ENCODE data around the gene RANBP10. TPM values are rescaled to one million over a fixed set of nuclear protein-coding genes. Genes with fewer than 3 reads are reported as not detected.

RANBP10 gene
- total RNA-seq, 1 experiment from 2014 or later = 15.6 TPM

DNA sequence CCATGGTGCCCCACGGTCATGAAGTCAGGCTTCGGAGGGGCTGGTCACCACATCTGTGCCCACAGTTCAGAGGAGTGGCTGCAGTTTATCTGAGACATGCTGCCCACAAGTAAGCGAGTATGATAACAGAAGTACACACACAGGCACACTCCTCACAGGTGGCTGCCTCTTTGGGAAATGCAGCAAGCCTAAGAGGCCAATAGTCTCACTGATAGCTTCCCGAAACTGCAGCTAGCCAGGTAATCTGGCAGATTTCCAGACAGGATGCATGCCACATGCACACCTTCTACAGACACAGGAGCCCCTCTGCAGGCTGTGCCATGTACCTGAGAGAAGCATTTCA, 74.6 kb downstream of the RANBP10 start:
- Histone ChIP-seq H3K23ac (ENCODE audit: insufficient read length, low read depth, low read length) (no peak overlapping the region), H2BK12ac (ENCODE audit: insufficient read length, low read depth, low read length) (no peak overlapping the region), H3T11ph (ENCODE audit: low read length) (no peak overlapping the region), H3K4me2 (ENCODE audit: insufficient read depth, insufficient read length, low read length) (no peak overlapping the region), H4K8ac (replicated peaks; ENCODE audit: insufficient read length, low read depth, low read length) (no peak overlapping the region), H3K79me2 (ENCODE audit: insufficient read depth, low read length) (no peaks in the 10 kb centered on the region), H3K9me3 (ENCODE audit: control insufficient read depth, low read depth, low read length) (no peaks in the 10 kb centered on the region), H3K23me2 (ENCODE audit: insufficient read length, low read depth, low read length, poor library complexity, severe bottlenecking) (no peaks in the 10 kb centered on the region), H4K20me1 (ENCODE audit: control insufficient read depth, insufficient read depth, insufficient read length) (no peaks in the 10 kb centered on the region), H3K18ac (ENCODE audit: insufficient read length, low read depth, low read length) (no peak overlapping the region), H2BK15ac (ENCODE audit: low read depth, low read length) (no peak overlapping the region), H2BK5ac (ENCODE audit: insufficient read length, low read length) (no peak overlapping the region), H3K27me3 (ENCODE audit: insufficient read depth, low read length) (no peaks in the 10 kb centered on the region), H4K5ac (ENCODE audit: insufficient read length, low read depth, low read length) (no peak overlapping the region), H4K91ac (ENCODE audit: insufficient read length, low read depth, low read length) (no peak overlapping the region), H3K9ac (ENCODE audit: extremely low read depth, insufficient read length, low read length) (no peak overlapping the region), H3K14ac (ENCODE audit: insufficient read depth, low read length) (no peak overlapping the region), H2AFZ (ENCODE audit: low read length) (no peak overlapping the region), H3K56ac (ENCODE audit: insufficient read length, low read depth, low read length) (no peak overlapping the region), H2BK120ac (ENCODE audit: low read depth, low read length, poor library complexity, severe bottlenecking) (no peak overlapping the region), H3K4me1 (ENCODE audit: insufficient read depth, low read length) (no peaks in the 10 kb centered on the region), H3K79me1 (ENCODE audit: insufficient read depth, low read depth, low read length, poor library complexity, severe bottlenecking) (no peaks in the 10 kb centered on the region), H3K27ac (ENCODE audit: insufficient read length, low read depth, low read length) (no peak overlapping the region), H2AK5ac (ENCODE audit: insufficient read length, low read length) (no peak overlapping the region), H3K4ac (ENCODE audit: low read depth, low read length) (no peak overlapping the region), H2BK20ac (ENCODE audit: low read depth, low read length, poor library complexity, severe bottlenecking) (no peak overlapping the region)
- no peak overlapping the region for H3K27ac Mint-ChIP-seq
- H3K36me3 Mint-ChIP-seq (ENCODE audit: insufficient read depth in 1 of 3, low read depth in 3 of 3) = peaks cover 18 to 42% (median 36%) of the 10 kb centered on the region in 3 experiments; a peak in 6 of 7 replicates
- no peak overlapping the region for H3K4me3 Mint-ChIP-seq
- no peak for TF ChIP-seq CTCF (conservative IDR thresholded peaks at IDR 0.05)
- no CpG with 5 or more reads among the region's 4 CpGs for WGBS (ENCODE audit: extremely low coverage, insufficient read length, low lambda C conversion rate)
- no peak for DNase-seq
- H3K9me3 Mint-ChIP-seq = no peaks in the 10 kb centered on the region
- no peaks in the 10 kb centered on the region for H3K4me1 Mint-ChIP-seq
- no peaks in the 10 kb centered on the region for H3K27me3 Mint-ChIP-seq (ENCODE audit: low read depth)
